ENCODE results near the gene CIT. TPM values are rescaled to one million over a fixed set of nuclear protein-coding genes. Genes with fewer than 3 reads are reported as not detected.

The CIT gene
- total and polyA plus RNA-seq, 2 donors (not counting 3 experiments of a cell fraction or from before 2014, with no cell fraction given) = 13.3 to 61.8 TPM

DNA sequence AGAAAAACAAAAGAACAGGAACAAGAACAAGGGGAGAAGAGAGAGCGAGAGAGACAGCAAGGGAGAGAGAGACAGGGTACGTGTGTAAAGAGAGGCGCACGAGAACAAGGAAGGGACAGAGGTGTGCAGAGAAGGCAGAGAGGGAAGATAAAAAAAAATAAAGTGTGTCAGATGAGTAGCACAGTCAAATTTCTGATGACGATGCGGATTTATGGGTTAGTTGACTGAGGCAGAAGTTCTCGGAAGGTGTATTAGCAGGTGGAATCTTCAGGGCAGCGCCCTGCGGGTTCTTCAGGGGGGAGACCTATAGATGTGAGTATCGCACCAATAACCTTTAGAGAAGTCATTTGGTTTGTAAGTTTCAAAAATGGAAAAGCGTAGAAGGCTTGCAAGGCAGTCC lies 164.4 kb downstream of the CIT start:
- Histone ChIP-seq H3K27ac (ENCODE audit: insufficient read depth, low read depth, low read length) (no peak overlapping the region), H3K4me3 (replicated peaks in 1 of 3; ENCODE audit: insufficient read depth in 1 of 3, low read depth in 1 of 3, low read length in 3 of 3) (no peak overlapping the region), H3K79me2 (ENCODE audit: control insufficient read depth, insufficient read depth, low read length) (no peaks in the 10 kb centered on the region), H3K9me3 (replicated peaks; ENCODE audit: control insufficient read depth, insufficient read depth, low read length) (no peaks in the 10 kb centered on the region), H4K20me1 (replicated peaks; ENCODE audit: control insufficient read depth, extremely low read depth, insufficient read depth, low read length) (no peaks in the 10 kb centered on the region), H3K4me1 (ENCODE audit: control insufficient read depth, extremely low read depth, insufficient read depth, low read length) (peaks cover 20% of the 10 kb centered on the region), H3K36me3 (ENCODE audit: control insufficient read depth in 2 of 2, extremely low read depth in 1 of 2, insufficient read depth in 2 of 2, low read length in 2 of 2) (no peaks in the 10 kb centered on the region), H3K9me1 (replicated peaks; ENCODE audit: control insufficient read depth, extremely low read depth, insufficient read depth, low read length) (no peaks in the 10 kb centered on the region), H2AFZ (ENCODE audit: low read depth, low read length) (no peak overlapping the region), H3K4me2 (ENCODE audit: insufficient read depth, low read length) (no peak overlapping the region), H3K27me3 (ENCODE audit: control insufficient read depth in 2 of 2, insufficient read depth in 2 of 2, low read length in 2 of 2) (no peaks in the 10 kb centered on the region), H3K9ac (replicated peaks; ENCODE audit: extremely low read depth, insufficient read depth, low read length) (no peak overlapping the region)
- intact Hi-C loops (cut with micrococcal nuclease) = no loop called here
- dilution Hi-C loops (cut with MboI; ENCODE audit: extremely low pct_ligation_motif_present, low sequenced_read_pairs) = no loop called here
- ChIA-PET POLR2A (no interaction called here), CTCF (interaction anchor here (2.5 kb wide), 1 partner anchor 69 kb away, joined by 14 read pairs; no protein-coding TSS in a partner anchor)
- no TSS peak for BruUV-seq (replicated peaks)
- TF ChIP-seq MAX (IDR thresholded peaks at IDR 0.05; ENCODE audit: insufficient read depth, insufficient read length) (no peak), FOS (IDR thresholded peaks at IDR 0.05; ENCODE audit: borderline replicate concordance, insufficient read depth, low read length) (no peak), POLR2A (IDR thresholded peaks at IDR 0.05; ENCODE audit: low read depth, low read length) (no peak), POLR2AphosphoS5 (IDR thresholded peaks at IDR 0.05; ENCODE audit: insufficient read depth, low read depth, low read length) (no peak), GATA2 (IDR thresholded peaks at IDR 0.05; ENCODE audit: insufficient read depth, insufficient read length, low read depth, low read length) (no peak), MYC (IDR thresholded peaks at IDR 0.05; ENCODE audit: low read depth, low read length) (no peak), EZH2 (IDR thresholded peaks at IDR 0.05; ENCODE audit: borderline replicate concordance, low read depth, low read length, severe bottlenecking) (no peak), JUN (IDR thresholded peaks at IDR 0.05; ENCODE audit: borderline replicate concordance, insufficient read depth, insufficient read length, low read depth) (no peak)
- TF ChIP-seq, protein P1, sequence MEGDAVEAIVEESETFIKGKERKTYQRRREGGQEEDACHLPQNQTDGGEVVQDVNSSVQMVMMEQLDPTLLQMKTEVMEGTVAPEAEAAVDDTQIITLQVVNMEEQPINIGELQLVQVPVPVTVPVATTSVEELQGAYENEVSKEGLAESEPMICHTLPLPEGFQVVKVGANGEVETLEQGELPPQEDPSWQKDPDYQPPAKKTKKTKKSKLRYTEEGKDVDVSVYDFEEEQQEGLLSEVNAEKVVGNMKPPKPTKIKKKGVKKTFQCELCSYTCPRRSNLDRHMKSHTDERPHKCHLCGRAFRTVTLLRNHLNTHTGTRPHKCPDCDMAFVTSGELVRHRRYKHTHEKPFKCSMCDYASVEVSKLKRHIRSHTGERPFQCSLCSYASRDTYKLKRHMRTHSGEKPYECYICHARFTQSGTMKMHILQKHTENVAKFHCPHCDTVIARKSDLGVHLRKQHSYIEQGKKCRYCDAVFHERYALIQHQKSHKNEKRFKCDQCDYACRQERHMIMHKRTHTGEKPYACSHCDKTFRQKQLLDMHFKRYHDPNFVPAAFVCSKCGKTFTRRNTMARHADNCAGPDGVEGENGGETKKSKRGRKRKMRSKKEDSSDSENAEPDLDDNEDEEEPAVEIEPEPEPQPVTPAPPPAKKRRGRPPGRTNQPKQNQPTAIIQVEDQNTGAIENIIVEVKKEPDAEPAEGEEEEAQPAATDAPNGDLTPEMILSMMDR (IDR thresholded peaks at IDR 0.05; ENCODE audit: extremely low read depth in 1 of 2, insufficient read depth in 1 of 2, low read depth in 1 of 2, low read length in 2 of 2) = no peak
- DNase-seq (ENCODE audit: low read depth, low spot score) (no peak), FAIRE-seq (no peak)
